ENCODE data around the gene PHPT1.

PHPT1 gene

DNA sequence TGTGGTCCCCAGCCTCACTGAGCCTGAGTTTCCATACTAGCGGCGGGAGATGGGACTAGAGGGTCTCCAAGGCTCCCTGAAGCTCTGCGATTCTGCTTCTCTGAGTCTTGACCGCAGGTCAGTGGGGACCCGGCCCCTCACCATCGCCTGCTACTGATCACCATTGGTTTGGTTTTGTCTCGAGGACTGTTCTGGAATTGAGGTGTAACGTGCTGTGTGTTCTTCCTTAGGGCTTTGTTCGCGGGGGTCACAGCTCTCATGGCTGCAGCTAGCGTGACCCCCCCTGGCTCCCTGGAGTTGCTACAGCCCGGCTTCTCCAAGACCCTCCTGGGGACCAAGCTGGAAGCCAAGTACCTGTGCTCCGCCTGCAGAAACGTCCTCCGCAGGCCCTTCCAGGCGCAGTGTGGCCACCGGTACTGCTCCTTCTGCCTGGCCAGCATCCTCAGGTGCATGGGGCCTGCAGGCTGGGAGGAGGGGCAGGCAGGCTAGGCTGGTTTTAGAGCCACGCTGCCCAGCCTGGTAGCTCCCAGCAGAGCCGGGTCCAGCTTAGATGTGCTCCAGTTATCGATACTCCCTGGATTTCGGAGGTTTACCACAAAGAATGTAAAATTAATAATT lies 49.4 kb downstream of the PHPT1 start:
- no peak for DNase-seq (ENCODE audit: low read depth)
- TF ChIP-seq, protein P1, sequence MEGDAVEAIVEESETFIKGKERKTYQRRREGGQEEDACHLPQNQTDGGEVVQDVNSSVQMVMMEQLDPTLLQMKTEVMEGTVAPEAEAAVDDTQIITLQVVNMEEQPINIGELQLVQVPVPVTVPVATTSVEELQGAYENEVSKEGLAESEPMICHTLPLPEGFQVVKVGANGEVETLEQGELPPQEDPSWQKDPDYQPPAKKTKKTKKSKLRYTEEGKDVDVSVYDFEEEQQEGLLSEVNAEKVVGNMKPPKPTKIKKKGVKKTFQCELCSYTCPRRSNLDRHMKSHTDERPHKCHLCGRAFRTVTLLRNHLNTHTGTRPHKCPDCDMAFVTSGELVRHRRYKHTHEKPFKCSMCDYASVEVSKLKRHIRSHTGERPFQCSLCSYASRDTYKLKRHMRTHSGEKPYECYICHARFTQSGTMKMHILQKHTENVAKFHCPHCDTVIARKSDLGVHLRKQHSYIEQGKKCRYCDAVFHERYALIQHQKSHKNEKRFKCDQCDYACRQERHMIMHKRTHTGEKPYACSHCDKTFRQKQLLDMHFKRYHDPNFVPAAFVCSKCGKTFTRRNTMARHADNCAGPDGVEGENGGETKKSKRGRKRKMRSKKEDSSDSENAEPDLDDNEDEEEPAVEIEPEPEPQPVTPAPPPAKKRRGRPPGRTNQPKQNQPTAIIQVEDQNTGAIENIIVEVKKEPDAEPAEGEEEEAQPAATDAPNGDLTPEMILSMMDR (IDR thresholded peaks at IDR 0.05; ENCODE audit: low read depth, low read length, missing control alignments) = no peak
- H3K4me3 ChIP-seq (ENCODE audit: low read depth, low read length) = no peak overlapping the region

DNA sequence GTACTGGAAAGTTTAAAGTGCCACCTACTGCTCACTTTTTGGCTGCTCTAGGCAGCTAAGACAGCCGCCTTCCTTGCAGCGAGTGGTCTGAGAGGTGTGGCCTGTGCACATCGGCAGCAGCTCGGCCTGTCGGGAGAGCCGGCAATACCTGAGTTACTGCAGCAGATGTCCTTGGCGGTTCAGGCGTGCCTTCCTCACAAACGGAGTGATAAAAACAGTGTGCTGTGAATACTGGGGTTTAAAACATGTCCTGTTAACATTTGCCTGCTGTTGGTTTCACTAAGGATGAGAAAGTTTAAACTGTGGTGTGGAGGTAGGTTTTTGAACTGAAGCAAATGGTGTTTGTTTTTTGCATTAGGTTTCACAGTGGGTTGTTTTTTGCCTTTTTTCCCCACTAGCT lies 50.0 kb downstream of the PHPT1 start:
- peak; percentile 90 for DNase-seq (ENCODE audit: low read depth)
- TF ChIP-seq, protein P1 (IDR thresholded peaks at IDR 0.05; ENCODE audit: low read depth, low read length, missing control alignments) = peak; percentile 17
- no peak overlapping the region for H3K4me3 ChIP-seq (ENCODE audit: low read depth, low read length)

DNA sequence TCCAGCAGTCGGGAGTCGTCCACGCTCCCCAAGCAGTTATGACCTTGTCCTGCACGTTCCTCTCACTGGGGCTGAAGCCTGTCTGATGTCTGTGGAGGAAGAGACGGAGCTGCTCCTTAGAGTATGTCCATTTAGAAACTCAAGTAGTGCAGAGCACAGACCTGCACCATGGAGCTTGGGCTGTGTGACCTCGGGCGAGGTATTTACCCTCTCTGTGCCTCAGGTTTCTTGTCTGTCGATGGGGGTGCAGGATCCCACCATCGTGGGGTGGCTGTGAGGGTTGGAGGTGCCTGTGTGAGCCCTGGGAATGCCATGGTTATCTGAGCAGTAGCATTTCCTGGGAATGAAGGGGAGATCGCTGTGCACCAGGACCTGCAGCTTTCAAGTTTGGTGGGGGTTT lies 51.3 kb downstream of the PHPT1 start:
- DNase-seq (ENCODE audit: low read depth) = no peak
- TF ChIP-seq, protein P1 (IDR thresholded peaks at IDR 0.05; ENCODE audit: low read depth, low read length, missing control alignments) = no peak
- H3K4me3 ChIP-seq (ENCODE audit: low read depth, low read length) = no peak overlapping the region

Measured in GM12864 (cell line).